Astrocyte (in vitro differentiated cells and primary cell): ENCODE measurements around the gene OR52B2. TPM values are rescaled to one million over a fixed set of nuclear protein-coding genes. Genes with fewer than 3 reads are reported as not detected.
"Not testable (repeated sequence)": the region's sequence is repeated elsewhere in the genome, so short reads cannot be mapped to it uniquely, and the experiment has no call there.

ENCODE experiments used
- DNase-seq: peaks from one replicate; pipeline ENCODE4 v3.0.0-alpha.2; 2010; ENCODE audit warnings: low read depth
- FAIRE-seq: peaks from 2 replicates; lab custom pipeline; 2011; peaks lifted over from hg19 to GRCh38; lab: Jason Lieb, UNC
- H2AFZ ChIP-seq: 2 replicates; pipeline ENCODE4 v1.6.0; 2012; ENCODE audit warnings: low read depth, low read length, inconsistent platforms
- H3K27ac ChIP-seq: 2 replicates; pipeline ENCODE4 v1.5.1; 2011; ENCODE audit warnings: low read depth, low read length, inconsistent platforms
- H3K27me3 ChIP-seq: 2 replicates; pipeline ENCODE4 v1.6.0; 2011; ENCODE audit warnings: low read length, inconsistent platforms; ENCODE audit not compliant: insufficient read depth
- H3K36me3 ChIP-seq: 2 replicates; pipeline ENCODE4 v1.5.1; 2011; ENCODE audit warnings: low read length, inconsistent platforms; ENCODE audit not compliant: insufficient read depth
- H3K4me1 ChIP-seq: 2 replicates; pipeline ENCODE4 v1.5.1; 2011; ENCODE audit warnings: low read length, inconsistent platforms; ENCODE audit not compliant: insufficient read depth
- H3K4me2 ChIP-seq: 2 replicates; pipeline ENCODE4 v1.6.0; 2012; ENCODE audit warnings: low read length, inconsistent platforms
- H3K4me3 ChIP-seq: 2 replicates; pipeline ENCODE4 v1.5.1; 2011; ENCODE audit warnings: low read depth, mild to moderate bottlenecking, low read length, inconsistent platforms; ENCODE audit not compliant: insufficient read depth
- H3K79me2 ChIP-seq: 2 replicates; pipeline ENCODE4 v1.6.0; 2012; ENCODE audit warnings: mild to moderate bottlenecking, low read length, inconsistent platforms; ENCODE audit not compliant: insufficient read depth
- H3K9ac ChIP-seq: 2 replicates; pipeline ENCODE4 v1.6.0; 2012; ENCODE audit warnings: mild to moderate bottlenecking, low read length, inconsistent platforms
- H3K9me3 ChIP-seq: 2 replicates; pipeline ENCODE4 v1.5.1; 2012; ENCODE audit warnings: low read depth, mild to moderate bottlenecking, low read length, inconsistent platforms; ENCODE audit not compliant: insufficient read depth
- H4K20me1 ChIP-seq: 2 replicates; pipeline ENCODE4 v1.6.0; 2012; ENCODE audit warnings: low read length, inconsistent platforms; ENCODE audit not compliant: insufficient read depth
- H3K27ac Mint-ChIP-seq: one replicate; pipeline ENCODE4 v1.8.0; 2021; ENCODE audit warnings: mild to moderate bottlenecking, mixed read lengths; ENCODE audit not compliant: unreplicated experiment
- H3K27me3 Mint-ChIP-seq: one replicate; pipeline ENCODE4 v1.8.0; 2021; ENCODE audit warnings: low read depth, mixed read lengths; ENCODE audit not compliant: unreplicated experiment
- H3K36me3 Mint-ChIP-seq: one replicate; pipeline ENCODE4 v1.8.0; 2021; ENCODE audit warnings: low read depth, mixed read lengths; ENCODE audit not compliant: unreplicated experiment
- H3K4me1 Mint-ChIP-seq: one replicate; pipeline ENCODE4 v1.8.0; 2021; ENCODE audit warnings: low read depth, mixed read lengths; ENCODE audit not compliant: unreplicated experiment
- H3K4me3 Mint-ChIP-seq: one replicate; pipeline ENCODE4 v1.8.0; 2021; ENCODE audit warnings: mild to moderate bottlenecking, moderate library complexity, mixed read lengths; ENCODE audit not compliant: unreplicated experiment
- H3K9me3 Mint-ChIP-seq: one replicate; pipeline ENCODE4 v1.8.0; 2021; ENCODE audit warnings: mild to moderate bottlenecking, mixed read lengths; ENCODE audit not compliant: unreplicated experiment
- CTCF ChIP-seq: IDR thresholded peaks from 2 replicates; pipeline ENCODE4 v1.5.1; 2011; ENCODE audit warnings: low read depth, mild to moderate bottlenecking, inconsistent platforms, low read length, moderate library complexity; ENCODE audit not compliant: insufficient read depth
- EZH2 ChIP-seq: IDR thresholded peaks from 2 replicates; pipeline ENCODE4 v1.6.1; 2012; ENCODE audit warnings: mild to moderate bottlenecking, low read length, inconsistent platforms; ENCODE audit not compliant: insufficient read depth
- total RNA-seq: library from RNA; stranded (reverse); gene quantifications from 2 replicates; pipeline ENCODE4 v1.2.1, GENCODE V29; 2021

OR52B2 gene
- total RNA-seq, 1 donor from 2014 or later = not detected

GRCh38 chr11:6152126-6152525 lies 18.0 kb downstream of the OR52B2 start:
- no peaks in the 10 kb centered on the region for H3K27me3 Mint-ChIP-seq
- peaks cover 5% of the 10 kb centered on the region for H3K9me3 Mint-ChIP-seq
- H3K4me1 Mint-ChIP-seq = peaks cover 9% of the 10 kb centered on the region
- TF ChIP-seq CTCF = no peak
- TF ChIP-seq EZH2 = no peak
- H3K36me3 Mint-ChIP-seq = no peaks in the 10 kb centered on the region
- no peak for DNase-seq
- no peak overlapping the region for H3K9ac ChIP-seq
- H3K27ac Mint-ChIP-seq = no peak overlapping the region
- no peak overlapping the region for H3K27ac ChIP-seq
- H3K9me3 ChIP-seq = no peaks in the 10 kb centered on the region
- H4K20me1 ChIP-seq = no peaks in the 10 kb centered on the region
- no peak overlapping the region for H3K4me3 ChIP-seq
- no peak overlapping the region for H3K4me3 Mint-ChIP-seq
- H2AFZ ChIP-seq = no peak overlapping the region
- H3K4me2 ChIP-seq = no peak overlapping the region
- H3K36me3 ChIP-seq = no peaks in the 10 kb centered on the region
- no peaks in the 10 kb centered on the region for H3K27me3 ChIP-seq
- no peaks in the 10 kb centered on the region for H3K4me1 ChIP-seq
- no peak for FAIRE-seq
- H3K79me2 ChIP-seq = no peaks in the 10 kb centered on the region

- Mint-ChIP-seq H3K4me3 (no peak overlapping the region), H3K4me1 (no peaks in the 10 kb centered on the region), H3K27ac (no peak overlapping the region), H3K36me3 (no peaks in the 10 kb centered on the region), H3K27me3 (no peaks in the 10 kb centered on the region), H3K9me3 (peaks cover 5% of the 10 kb centered on the region)
- H3K4me2 ChIP-seq = no peak overlapping the region
- no peaks in the 10 kb centered on the region for H3K36me3 ChIP-seq
- no peak for FAIRE-seq
- no peak overlapping the region for H3K9ac ChIP-seq
- no peak overlapping the region for H3K4me3 ChIP-seq
- H2AFZ ChIP-seq = no peak overlapping the region
- H3K27ac ChIP-seq = no peak overlapping the region
- no peaks in the 10 kb centered on the region for H3K27me3 ChIP-seq
- H3K4me1 ChIP-seq = no peaks in the 10 kb centered on the region
- no peaks in the 10 kb centered on the region for H3K79me2 ChIP-seq
- H4K20me1 ChIP-seq = no peaks in the 10 kb centered on the region
- TF ChIP-seq CTCF = no peak
- TF ChIP-seq EZH2 = no peak
- H3K9me3 ChIP-seq = no peaks in the 10 kb centered on the region
- no peak for DNase-seq
Observed at GRCh38 chr11:6151117-6151516, 19.0 kb downstream of the OR52B2 start.

- FAIRE-seq, H4K20me1 ChIP-seq, H3K4me1 Mint-ChIP-seq, H3K9ac ChIP-seq, H3K27me3 ChIP-seq, DNase-seq, H3K36me3 Mint-ChIP-seq, H3K9me3 ChIP-seq, H2AFZ ChIP-seq, H3K4me1 ChIP-seq, H3K4me2 ChIP-seq, H3K79me2 ChIP-seq, H3K4me3 Mint-ChIP-seq, H3K27ac Mint-ChIP-seq, H3K27ac ChIP-seq, H3K27me3 Mint-ChIP-seq, H3K36me3 ChIP-seq, H3K9me3 Mint-ChIP-seq, H3K4me3 ChIP-seq: not testable (repeated sequence)
Observed at GRCh38 chr11:6143737-6144136, 26.4 kb downstream of the OR52B2 start.
